SU-DHL-6 (cell line): ENCODE measurements around the gene PDCD7.

Experiments used
- H2AFZ ChIP-seq: fragments of 200-600 bp; sonication (generic); 2 replicates; pipeline ENCODE4 v1.6.1; 2014; ENCODE audit warnings: low read depth, mild to moderate bottlenecking, moderate library complexity, mixed read lengths, antibody characterized with exemption, low read length; ENCODE audit not compliant: severe bottlenecking
- H3F3A ChIP-seq: fragments of 200-600 bp; shearing (Covaris generic); 2 replicates; pipeline ENCODE4 v1.6.0; 2016; ENCODE audit warnings: antibody characterized with exemption, mild to moderate bottlenecking; ENCODE audit not compliant: insufficient read depth
- H3K27ac ChIP-seq: fragments of 200-600 bp; sonication (generic); 2 replicates; pipeline ENCODE4 v1.5.1; 2016; ENCODE audit warnings: low read depth, mild to moderate bottlenecking, low read length, moderate library complexity, mixed read lengths
- H3K27me3 ChIP-seq: fragments of 200-600 bp; sonication (generic), shearing (Covaris generic); 2 replicates; pipeline ENCODE4 v1.6.0; 2014; ENCODE audit warnings: mild to moderate bottlenecking, low read length
- H3K36me3 ChIP-seq: fragments of 200-600 bp; sonication (generic); 2 replicates; pipeline ENCODE4 v1.6.1; 2014; ENCODE audit warnings: mild to moderate bottlenecking, low read length, mixed read lengths
- H3K4me2 ChIP-seq: fragments of 300-600, 200-600 bp; shearing (Covaris generic), sonication (generic); 2 replicates; pipeline ENCODE4 v1.6.0; 2014; ENCODE audit warnings: low read length, low read depth, mild to moderate bottlenecking; ENCODE audit not compliant: poor library complexity, severe bottlenecking
- H3K4me3 ChIP-seq: fragments of 200-600 bp; sonication (generic); 2 replicates; pipeline ENCODE4 v1.5.1; 2014; ENCODE audit warnings: antibody characterized with exemption, low read length, mild to moderate bottlenecking, mixed read lengths; ENCODE audit not compliant: insufficient read depth, poor library complexity, severe bottlenecking
- H3K79me2 ChIP-seq: fragments of 200-600 bp; sonication (generic); 2 replicates; pipeline ENCODE4 v1.6.1; 2014; ENCODE audit warnings: mild to moderate bottlenecking, low read length, moderate library complexity; ENCODE audit not compliant: insufficient read depth
- H3K9ac ChIP-seq: fragments of 200-600 bp; sonication (generic); 2 replicates; pipeline ENCODE4 v1.7.0; 2014; ENCODE audit warnings: mild to moderate bottlenecking, low read length
- H3K9me2 ChIP-seq: fragments of 200-600 bp; sonication (generic); replicated peaks from 2 replicates; pipeline ENCODE4 v1.6.1; 2014; ENCODE audit warnings: low read length; ENCODE audit not compliant: insufficient read depth
- H3K9me3 ChIP-seq: fragments of 200-600 bp; sonication (generic); 2 replicates; pipeline ENCODE4 v1.6.1; 2014; ENCODE audit warnings: low read length, mixed read lengths; ENCODE audit not compliant: insufficient read depth
- H4K20me1 ChIP-seq: fragments of 200-600 bp; sonication (generic); 2 replicates; pipeline ENCODE4 v1.6.1; 2014; ENCODE audit warnings: low read depth, mild to moderate bottlenecking, antibody characterized with exemption, low read length, moderate library complexity, mixed read lengths
- EZH2phosphoT487 ChIP-seq: fragments of 200-600 bp; sonication (generic), shearing (Covaris generic); conservative IDR thresholded peaks from 2 replicates; pipeline ENCODE4 v1.6.1; 2018; ENCODE audit warnings: mild to moderate bottlenecking, antibody characterized with exemption, low read length, moderate library complexity, mixed read lengths
- TF ChIP-seq, protein P1 (sequence below): fragments of 200-600 bp; sonication (generic); IDR thresholded peaks from one replicate; pipeline ENCODE4 v1.5.1; 2017; ENCODE audit warnings: antibody characterized with exemption, mild to moderate bottlenecking, low read length, moderate library complexity; ENCODE audit not compliant: insufficient read depth, poor library complexity, severe bottlenecking

The PDCD7 gene

GRCh38 chr15:65134538-65134937 is 930 bp upstream of the PDCD7 start:
- H3K9ac ChIP-seq, result no peak overlapping the region; the same call in 1 of the 2 replicates
- H3F3A ChIP-seq, result no peaks in the 10 kb centered on the region
- no peaks in the 10 kb centered on the region for H3K36me3 ChIP-seq
- H3K79me2 ChIP-seq, result peaks cover 24% of the 10 kb centered on the region
- H4K20me1 ChIP-seq, result no peaks in the 10 kb centered on the region
- peak overlapping the region; percentile 87 for H3K4me2 ChIP-seq
- no peak overlapping the region for H3K27ac ChIP-seq
- no peaks in the 10 kb centered on the region for H3K9me2 ChIP-seq
- H3K4me3 ChIP-seq, result peak overlapping the region; percentile 81
- H3K9me3 ChIP-seq, result peaks cover 7% of the 10 kb centered on the region; the same call in 1 of the 2 replicates
- no peaks in the 10 kb centered on the region for H3K27me3 ChIP-seq
- no peak for TF ChIP-seq EZH2phosphoT487
- TF ChIP-seq, protein P1, sequence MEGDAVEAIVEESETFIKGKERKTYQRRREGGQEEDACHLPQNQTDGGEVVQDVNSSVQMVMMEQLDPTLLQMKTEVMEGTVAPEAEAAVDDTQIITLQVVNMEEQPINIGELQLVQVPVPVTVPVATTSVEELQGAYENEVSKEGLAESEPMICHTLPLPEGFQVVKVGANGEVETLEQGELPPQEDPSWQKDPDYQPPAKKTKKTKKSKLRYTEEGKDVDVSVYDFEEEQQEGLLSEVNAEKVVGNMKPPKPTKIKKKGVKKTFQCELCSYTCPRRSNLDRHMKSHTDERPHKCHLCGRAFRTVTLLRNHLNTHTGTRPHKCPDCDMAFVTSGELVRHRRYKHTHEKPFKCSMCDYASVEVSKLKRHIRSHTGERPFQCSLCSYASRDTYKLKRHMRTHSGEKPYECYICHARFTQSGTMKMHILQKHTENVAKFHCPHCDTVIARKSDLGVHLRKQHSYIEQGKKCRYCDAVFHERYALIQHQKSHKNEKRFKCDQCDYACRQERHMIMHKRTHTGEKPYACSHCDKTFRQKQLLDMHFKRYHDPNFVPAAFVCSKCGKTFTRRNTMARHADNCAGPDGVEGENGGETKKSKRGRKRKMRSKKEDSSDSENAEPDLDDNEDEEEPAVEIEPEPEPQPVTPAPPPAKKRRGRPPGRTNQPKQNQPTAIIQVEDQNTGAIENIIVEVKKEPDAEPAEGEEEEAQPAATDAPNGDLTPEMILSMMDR, result no peak
- no peak overlapping the region for H2AFZ ChIP-seq

DNA sequence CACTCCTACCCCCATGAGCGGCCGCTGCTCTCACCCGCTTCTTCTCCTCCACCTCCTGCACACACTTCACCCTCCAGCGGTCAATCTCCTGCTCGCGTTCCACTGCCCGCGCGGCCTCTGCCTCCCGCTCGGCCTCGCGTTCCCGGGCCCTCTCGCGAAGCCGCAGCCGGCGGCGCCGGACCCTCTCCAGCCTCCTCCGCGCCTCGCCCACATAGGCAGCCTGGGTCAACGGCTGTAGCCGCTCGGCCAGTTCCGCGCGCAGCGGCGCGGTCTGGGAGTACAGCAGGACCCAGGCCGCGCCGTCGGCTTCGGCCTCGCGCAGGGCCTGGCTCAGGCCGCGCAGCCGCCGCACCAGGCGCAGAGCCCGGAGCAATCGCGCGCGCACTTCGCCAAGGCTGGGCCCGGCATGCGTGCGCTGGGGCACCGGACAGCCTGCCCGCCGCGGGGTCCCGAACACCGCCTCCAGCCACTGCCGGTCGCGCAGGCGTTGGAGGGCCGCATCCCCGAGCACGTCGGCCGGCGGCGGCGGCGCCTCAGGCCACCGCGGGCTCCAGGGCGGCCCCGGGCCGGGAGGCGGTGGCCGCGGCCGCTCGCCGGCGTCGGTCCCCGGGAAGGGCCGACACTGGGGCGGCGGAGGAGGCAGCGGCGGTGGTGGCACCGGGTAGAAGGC is 595 bp downstream of the PDCD7 start:
- Histone ChIP-seq H3K36me3 (0 out of 2 replicates have a peak, but pooled peaks cover 4% of the 10 kb centered on the region), H3K9me3 (peaks cover 7% of the 10 kb centered on the region; the same call in 1 of the 2 replicates), H4K20me1 (no peaks in the 10 kb centered on the region), H3K4me3 (peak overlapping the region; percentile 81), H3K9me2 (no peaks in the 10 kb centered on the region), H3K9ac (peak overlapping the region; percentile 84), H2AFZ (no peak overlapping the region), H3K27me3 (no peaks in the 10 kb centered on the region), H3F3A (no peaks in the 10 kb centered on the region), H3K79me2 (peaks cover 24% of the 10 kb centered on the region), H3K27ac (peak overlapping the region; percentile 57), H3K4me2 (peak overlapping the region; percentile 87)
- TF ChIP-seq, protein P1, result no peak
- no peak for TF ChIP-seq EZH2phosphoT487

GRCh38 chr15:65130941-65131340 is 2.7 kb downstream of the PDCD7 start:
- Histone ChIP-seq H3K9me3 (no peaks in the 10 kb centered on the region), H4K20me1 (no peaks in the 10 kb centered on the region), H3K4me3 (no peak overlapping the region), H3K9ac (no peak overlapping the region), H3K79me2 (peaks cover 24% of the 10 kb centered on the region), H3K9me2 (no peaks in the 10 kb centered on the region), H3K27ac (no peak overlapping the region), H2AFZ (no peak overlapping the region), H3K36me3 (0 out of 2 replicates have a peak, but pooled peaks cover 4% of the 10 kb centered on the region), H3K4me2 (no peak overlapping the region), H3F3A (no peaks in the 10 kb centered on the region; the same call in 1 of the 2 replicates), H3K27me3 (no peaks in the 10 kb centered on the region)
- TF ChIP-seq, protein P1, result no peak
- TF ChIP-seq EZH2phosphoT487, result no peak
